IPS DF 19.7 (cell line): ENCODE measurements around the gene OPN1MW.
"Not testable (repeated sequence)": the region's sequence is repeated elsewhere in the genome, so short reads cannot be mapped to it uniquely, and the experiment has no call there.

Experiments used
- DNase-seq: peaks from one replicate; pipeline ENCODE4 v3.0.0-alpha.2; 2013; ENCODE audit warnings: low read depth, low spot score

Gene OPN1MW

DNA sequence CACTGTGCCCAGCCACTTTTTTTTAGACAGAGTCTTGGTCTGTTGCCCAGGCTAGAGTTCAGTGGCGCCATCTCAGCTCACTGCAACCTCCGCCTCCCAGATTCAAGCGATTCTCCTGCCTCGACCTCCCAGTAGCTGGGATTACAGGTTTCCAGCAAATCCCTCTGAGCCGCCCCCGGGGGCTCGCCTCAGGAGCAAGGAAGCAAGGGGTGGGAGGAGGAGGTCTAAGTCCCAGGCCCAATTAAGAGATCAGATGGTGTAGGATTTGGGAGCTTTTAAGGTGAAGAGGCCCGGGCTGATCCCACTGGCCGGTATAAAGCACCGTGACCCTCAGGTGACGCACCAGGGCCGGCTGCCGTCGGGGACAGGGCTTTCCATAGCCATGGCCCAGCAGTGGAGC, at the start of gene OPN1MW:
TSS of gene OPN1MW (plus strand) at position 301 of the 400 bp plus-strand sequence. CDS start at position 383, 82 bp downstream.
- not testable (repeated sequence) for DNase-seq

DNA sequence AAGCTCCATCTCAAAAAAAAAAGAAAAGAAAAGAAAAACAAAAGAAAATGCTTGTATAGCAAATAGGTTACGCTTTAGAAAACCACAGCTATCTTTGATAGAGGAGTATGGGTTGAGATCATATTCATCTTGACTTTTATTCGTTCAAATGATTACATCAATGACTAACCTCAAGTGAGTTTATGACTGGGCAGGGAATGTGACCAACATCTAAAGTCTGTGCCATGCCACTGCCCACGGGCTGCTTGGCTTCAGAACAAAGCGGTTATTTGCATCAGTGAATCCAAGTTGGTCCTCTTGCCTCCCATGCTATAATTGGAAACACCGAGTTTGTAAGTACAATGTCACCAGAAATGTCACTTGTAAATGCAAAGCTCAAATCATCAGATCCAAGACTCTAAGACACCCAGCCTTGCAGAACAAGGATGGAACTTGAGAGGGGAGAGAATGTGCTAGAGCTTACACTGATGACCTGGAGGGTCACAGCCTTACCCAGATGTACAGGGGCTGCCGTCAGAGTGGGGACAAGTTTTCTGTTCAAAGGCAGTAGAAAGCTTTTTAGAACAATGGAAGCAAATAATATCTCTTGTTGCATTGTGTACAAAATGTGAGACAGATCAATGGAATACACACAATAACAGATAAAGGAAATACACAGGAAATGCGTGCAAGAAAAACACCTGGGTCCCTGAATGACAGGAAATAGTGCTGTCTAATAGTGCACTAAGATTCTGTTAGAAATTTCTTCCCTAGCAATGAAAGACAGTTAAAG, 46.8 kb upstream of the OPN1MW start:
- no peak for DNase-seq

DNA sequence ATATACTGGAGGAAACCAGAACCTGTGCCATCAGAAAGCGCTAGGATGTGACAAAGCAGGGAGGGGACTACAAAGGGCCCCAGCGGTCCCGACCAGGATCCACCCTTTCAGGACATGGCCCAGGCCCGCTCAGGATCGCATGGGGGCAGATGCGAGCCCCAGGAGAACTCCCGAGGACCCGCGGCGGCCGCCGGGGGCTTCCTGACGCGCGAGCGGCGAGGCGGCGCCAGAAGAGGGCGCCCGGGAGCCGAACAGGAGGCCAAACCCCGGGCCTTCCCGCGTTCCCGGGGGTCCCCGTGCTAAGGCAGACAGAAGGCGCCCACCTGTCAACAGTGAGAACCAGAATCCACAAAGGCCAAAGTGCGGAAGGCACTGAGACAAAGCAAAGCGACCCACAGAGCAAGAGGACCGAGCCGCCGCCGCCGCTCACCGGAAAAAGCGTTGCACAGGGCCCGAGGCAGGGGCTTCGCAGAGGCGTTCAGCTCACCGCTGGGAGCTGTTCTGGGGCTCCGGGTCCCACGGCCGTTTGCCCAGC, 45.7 kb upstream of the OPN1MW start:
- peak; percentile 17 for DNase-seq

DNA sequence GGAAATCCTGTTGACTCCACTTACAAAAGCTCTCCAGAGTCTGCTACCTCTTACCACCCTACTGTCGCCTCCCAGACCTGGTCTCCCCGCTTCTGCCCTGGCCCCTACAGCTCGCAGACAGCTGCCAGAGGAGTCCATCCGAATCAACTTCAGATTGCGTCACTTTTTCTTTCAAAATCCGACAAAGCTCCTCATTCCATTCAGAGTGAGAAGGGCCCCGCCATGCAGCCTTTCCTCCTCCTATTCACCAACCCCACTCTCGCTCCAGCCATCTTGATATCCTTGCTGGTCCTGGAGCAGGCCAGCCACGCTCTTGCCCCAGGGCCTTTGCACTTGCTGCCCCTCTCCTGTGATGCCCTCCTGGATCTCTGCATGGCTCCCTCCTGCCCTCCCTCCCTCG, 43.5 kb upstream of the OPN1MW start:
- DNase-seq, result no peak

DNA sequence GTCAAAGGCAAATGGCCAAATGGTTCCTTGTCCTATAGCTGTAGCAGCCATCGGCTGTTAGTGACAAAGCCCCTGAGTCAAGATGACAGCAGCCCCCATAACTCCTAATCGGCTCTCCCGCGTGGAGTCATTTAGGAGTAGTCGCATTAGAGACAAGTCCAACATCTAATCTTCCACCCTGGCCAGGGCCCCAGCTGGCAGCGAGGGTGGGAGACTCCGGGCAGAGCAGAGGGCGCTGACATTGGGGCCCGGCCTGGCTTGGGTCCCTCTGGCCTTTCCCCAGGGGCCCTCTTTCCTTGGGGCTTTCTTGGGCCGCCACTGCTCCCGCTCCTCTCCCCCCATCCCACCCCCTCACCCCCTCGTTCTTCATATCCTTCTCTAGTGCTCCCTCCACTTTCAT, 42.2 kb upstream of the OPN1MW start:
- no peak for DNase-seq

DNA sequence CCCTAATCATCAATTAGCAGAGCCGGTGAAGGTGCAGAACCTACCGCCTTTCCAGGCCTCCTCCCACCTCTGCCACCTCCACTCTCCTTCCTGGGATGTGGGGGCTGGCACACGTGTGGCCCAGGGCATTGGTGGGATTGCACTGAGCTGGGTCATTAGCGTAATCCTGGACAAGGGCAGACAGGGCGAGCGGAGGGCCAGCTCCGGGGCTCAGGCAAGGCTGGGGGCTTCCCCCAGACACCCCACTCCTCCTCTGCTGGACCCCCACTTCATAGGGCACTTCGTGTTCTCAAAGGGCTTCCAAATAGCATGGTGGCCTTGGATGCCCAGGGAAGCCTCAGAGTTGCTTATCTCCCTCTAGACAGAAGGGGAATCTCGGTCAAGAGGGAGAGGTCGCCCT, 41.7 kb upstream of the OPN1MW start:
- no peak for DNase-seq

GRCh38 chrX:154142386-154142785, 40.0 kb upstream of the OPN1MW start:
- no peak for DNase-seq

GRCh38 chrX:154142950-154143745, 39.2 kb upstream of the OPN1MW start:
- DNase-seq, result no peak

- DNase-seq, result not testable (repeated sequence)
Measured at GRCh38 chrX:154144010-154144409, 38.4 kb upstream of the OPN1MW start, which contains the start of gene OPN1LW. OPN1LW (plus strand) TSS chrX:154144243; CDS start chrX:154144284, 41 bp downstream.

GRCh38 chrX:154151030-154151429, 31.4 kb upstream of the OPN1MW start:
- not testable (repeated sequence) for DNase-seq

GRCh38 chrX:154156221-154156620, 26.2 kb upstream of the OPN1MW start:
- DNase-seq, result not testable (repeated sequence)

DNA sequence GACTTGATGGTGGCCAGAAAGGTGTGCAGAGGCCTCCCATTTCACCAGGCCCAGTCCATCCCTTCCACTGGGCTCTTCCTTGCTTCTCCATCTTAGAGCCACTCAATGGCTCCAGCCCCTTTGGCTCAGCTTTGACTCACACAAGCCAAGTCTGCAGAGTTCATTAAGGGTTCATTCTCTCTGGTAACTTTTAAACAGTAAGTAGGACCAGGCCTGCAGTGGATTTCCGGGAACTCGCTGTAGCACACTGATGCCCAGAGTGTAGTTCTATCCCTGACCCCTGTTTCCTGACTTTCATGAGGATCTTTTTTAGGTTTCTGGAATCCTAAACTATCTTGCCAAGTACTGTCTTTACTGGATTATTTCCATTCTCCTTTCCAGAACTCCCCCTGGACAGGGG, 25.2 kb upstream of the OPN1MW start:
- not testable (repeated sequence) for DNase-seq

- not testable (repeated sequence) for DNase-seq
Measured at GRCh38 chrX:154159345-154159744, 23.1 kb upstream of the OPN1MW start.

DNA sequence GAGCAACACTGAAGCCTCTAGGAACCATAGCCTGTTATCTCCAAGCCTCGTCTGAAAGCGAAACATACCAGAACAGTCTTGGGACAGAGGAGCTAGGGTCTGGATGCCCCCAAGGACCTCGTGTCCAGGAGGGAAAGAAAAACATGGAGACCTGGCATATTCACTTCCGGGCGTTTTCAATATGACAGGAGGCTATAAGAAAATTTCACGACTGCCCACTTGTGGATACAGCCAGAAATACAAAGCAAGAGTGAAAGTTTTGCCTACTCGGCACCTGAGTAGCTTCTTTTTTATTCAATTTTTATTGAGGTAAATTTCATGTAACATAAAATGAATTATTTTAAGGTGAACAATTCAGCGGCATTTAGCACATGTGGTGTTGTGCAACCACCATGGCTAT, 17.5 kb upstream of the OPN1MW start:
- not testable (repeated sequence) for DNase-seq

GRCh38 chrX:154168384-154168783, 14.0 kb upstream of the OPN1MW start:
- not testable (repeated sequence) for DNase-seq

DNA sequence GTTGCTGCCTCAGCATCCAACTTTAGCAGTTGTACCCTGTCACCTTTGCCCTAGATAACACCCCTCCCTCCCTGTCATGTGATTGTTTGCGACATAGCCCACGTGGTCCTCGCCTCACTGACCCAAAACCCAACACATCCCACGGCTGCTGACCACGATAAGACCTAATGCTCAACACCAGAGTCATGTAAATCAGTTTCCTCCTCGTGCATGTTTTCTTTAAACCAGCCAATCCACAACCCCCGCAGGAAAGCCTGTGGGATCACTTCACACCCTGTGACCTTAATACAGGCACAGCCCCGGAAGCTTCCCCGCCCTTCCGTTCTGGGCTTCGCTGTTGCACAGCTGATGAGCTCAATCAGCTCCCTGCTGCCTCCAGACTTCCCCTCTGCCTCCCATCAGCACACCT, 9.9 kb upstream of the OPN1MW start:
- DNase-seq, result not testable (repeated sequence)

GRCh38 chrX:154174356-154174755, 8.0 kb upstream of the OPN1MW start:
- DNase-seq, result not testable (repeated sequence)

DNA sequence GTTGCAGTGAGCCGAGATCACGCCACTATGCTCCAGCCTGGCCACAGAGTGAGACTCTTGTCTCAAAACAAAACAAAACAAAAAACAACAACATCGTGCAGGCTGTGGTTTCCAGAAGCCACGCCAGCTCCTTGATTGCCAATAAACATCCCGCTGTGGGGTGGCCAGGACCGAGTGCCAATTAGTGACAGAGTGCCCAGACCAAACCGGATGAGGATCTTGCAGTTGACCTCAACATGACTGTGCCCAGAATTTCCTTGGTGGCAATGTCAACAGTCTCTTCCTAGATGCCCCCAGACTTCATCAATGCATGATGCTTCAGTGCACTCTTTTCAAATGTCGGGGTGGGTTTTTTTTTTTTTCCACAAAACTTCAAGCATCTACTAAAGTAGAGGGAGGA, 1.4 kb downstream of the OPN1MW start:
- DNase-seq, result not testable (repeated sequence)

DNA sequence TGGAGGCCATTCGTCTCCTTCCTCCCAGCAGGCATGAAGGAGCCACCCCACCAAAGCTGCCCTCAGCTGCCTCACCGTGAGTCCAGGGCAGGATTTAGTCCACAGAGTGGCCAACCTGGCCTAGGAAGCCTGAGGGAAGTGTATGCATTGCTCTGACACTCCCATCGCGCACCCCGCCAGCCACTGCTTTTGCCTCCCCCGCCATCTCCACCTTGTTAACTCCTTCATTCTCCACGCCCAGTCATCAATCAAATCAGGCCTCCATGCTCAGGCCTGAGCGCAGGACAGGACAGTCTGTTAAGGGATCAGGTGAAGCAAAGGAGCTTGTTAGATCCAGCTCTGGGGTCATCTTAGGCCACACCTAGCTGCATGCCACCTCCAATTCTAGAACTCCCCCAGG, 10.4 kb downstream of the OPN1MW start:
- DNase-seq, result not testable (repeated sequence)

- not testable (repeated sequence) for DNase-seq
Measured at GRCh38 chrX:154194316-154194715, 11.9 kb downstream of the OPN1MW start.

GRCh38 chrX:154196466-154196865, 14.1 kb downstream of the OPN1MW start:
- not testable (repeated sequence) for DNase-seq
